Activated CD8-positive, alpha-beta memory T cell treated with anti-CD3 and anti-CD28 coated beads, Interleukin-2, amount 50 U/mL, for 4 hours (primary cell): ENCODE results near the gene TLDC2.
"Not testable (repeated sequence)": the region's sequence is repeated elsewhere in the genome, so short reads cannot be mapped to it uniquely, and the experiment has no call there.

Experiments
- DNase-seq: peaks from one replicate; pipeline ENCODE4 v3.0.0-alpha.2; 2020

TLDC2 gene

DNA sequence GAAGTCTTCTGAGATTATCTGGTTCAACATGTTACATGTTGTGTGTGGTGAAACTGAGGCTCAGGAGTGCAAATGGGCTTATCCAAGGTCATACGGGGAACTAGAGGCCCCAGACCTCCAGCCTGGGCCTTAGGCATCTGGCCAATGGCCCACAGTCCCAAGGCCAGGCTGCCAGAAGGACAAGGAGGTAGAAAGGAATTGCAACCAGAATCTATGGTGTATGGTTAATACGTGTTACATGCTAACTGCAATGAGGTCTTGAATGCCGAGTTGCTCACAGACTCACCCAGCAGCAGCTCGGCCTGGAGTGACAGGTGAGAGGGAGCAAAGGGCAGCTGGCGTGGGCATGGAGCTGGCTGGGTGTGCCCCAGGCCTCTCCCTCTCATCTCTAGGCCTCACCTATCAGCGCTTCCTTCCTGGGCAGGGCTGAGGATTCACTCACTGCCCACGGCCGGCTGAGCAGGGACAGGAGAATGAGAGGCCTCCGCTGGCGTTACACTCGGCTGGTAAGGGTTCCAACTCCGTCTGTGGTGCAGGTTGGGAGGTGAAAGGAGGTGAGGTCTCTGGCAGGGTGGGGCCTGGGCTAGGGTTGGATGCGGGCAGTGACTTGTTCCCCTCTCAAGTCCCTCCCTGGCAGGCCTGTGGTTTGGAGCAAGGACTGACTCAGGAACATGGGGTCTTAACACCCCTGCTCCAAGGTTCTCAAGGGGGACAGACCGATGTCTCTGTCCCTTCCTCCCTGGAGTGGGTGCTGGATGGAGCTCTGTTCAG, at the start of gene TLDC2:
Gene TLDC2 (plus strand): TSS at position 437 of the 771 bp plus-strand sequence. CDS start 37 bp downstream, at position 474.
- no peak for DNase-seq

DNA sequence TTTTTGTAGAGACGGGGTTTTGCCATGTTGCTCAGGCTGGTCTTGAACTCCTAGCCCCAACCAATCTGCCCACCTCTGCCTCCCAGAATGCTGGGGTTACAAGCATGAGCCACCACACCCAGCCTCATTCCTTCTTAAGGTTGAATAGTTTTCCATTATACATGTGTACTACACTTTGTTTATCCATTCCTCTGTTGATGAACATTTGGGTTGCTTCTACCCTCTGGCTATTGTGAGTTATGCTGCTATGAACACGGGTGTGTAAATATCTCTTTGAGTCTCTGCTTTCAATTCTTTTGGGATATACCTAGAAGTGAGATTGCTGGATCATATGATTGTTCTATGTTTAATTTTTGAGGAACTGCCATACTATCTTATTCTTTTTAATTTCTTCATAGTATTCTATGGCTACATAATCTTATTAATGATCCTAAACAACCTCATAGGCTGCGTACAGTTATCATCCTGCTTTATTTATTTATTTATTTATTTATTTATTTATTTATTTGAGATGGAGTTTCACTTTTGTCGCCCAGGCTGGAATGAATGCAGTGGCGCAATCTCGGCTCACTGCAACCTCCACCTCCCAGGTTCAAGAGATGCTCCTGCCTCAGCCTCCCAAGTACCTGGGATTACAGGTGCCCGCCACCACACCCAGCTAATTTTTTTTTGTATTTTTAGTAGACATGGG, 49.2 kb upstream of the TLDC2 start:
- DNase-seq: no peak

DNA sequence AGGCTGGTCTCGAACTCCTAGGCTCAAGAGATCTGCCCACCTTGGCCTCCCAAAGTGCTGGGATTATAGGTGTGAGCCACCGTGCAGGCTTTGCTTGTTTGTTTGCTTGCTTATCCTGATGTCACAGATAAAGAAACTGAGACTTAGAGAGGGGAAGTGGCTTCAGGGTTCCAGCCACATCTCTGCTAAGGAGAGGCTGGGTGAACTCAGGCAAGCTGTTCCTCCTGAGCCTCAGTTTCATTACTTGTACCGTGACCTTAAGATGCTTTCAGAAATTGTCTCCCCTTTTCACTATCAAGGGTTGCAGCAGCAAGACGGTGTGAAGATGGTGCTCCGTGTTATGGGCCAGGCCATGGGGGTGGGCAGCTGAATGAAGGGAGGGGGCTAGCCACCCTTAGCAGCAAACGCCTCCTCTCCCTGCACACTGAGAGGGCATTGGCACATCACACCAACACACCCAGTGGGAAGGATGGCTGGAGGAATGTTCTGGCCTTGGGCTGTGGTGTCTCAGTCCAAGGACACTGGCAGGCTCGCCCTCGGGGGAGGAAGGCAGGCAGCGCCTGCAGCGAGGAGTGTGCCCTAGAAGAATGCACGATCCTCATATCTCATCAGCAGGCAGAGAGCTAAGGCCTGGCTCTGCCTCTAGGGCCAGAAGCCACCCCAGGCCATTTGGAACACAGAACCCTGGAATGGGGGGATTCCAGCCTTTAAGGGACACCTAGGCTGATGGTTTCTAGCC, 48.2 kb upstream of the TLDC2 start:
- DNase-seq: no peak

DNA sequence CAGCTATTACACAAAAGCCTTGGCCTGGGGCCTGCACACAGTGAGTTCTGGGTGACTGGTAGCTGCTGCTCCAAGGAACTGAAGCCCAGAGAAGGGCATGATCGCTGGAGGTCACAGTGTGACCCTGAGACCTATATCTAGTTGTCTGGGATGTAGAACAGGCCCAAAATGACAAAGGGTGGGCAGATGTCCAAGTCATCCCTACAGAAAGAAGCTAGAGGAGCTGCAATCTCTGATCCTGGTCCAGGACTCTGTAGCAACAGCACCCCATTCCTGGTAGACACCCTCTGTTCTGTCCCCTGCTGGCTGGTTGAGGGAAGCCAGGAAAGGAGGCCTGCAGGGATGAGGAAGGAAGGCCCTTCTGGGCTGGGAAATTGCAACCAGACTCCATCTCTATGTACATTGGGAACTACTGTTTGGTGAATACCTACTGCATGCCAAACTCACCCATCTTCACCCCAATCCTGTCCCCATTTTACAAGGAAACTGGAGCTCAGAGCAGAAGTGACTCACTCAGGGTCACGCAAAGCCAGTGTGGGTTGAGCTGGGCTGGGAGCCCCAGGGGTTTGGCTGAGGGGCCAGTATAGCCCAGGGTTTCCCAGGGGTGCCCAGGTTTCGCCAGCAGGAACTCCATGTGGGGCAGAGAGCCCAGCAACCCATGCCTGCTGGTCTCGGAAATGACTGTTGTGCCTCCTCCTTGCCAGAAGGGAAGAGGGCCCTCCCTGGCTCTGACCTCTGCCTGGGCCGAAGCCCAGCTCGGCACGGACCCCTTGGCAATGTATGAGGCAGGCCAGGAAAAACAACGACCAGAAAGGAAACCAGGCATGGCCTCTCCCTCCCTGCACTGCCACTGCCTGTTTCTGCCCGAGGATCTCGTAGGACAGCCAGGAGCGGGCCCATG, 44.9 kb upstream of the TLDC2 start:
- DNase-seq: no peak

DNA sequence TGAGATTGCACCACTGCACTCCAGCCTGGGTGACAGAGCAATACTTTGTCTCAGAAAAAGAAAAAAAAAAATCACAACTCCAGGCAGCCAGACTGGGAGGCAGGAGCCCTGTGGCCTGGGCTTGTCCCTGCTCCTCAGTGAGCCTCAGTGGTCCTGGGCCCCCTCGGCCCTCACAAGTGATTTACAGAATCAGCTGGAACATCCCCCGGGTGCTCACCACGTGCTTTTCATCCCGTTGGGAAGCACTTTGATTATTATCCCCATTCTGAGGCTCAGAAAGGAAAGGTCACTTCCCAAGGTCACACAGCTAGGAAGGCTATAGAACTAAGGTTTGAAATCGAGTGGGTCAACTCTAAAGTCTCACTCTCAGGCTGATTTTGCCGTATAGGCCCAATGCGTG, 43.1 kb upstream of the TLDC2 start:
- no peak for DNase-seq

DNA sequence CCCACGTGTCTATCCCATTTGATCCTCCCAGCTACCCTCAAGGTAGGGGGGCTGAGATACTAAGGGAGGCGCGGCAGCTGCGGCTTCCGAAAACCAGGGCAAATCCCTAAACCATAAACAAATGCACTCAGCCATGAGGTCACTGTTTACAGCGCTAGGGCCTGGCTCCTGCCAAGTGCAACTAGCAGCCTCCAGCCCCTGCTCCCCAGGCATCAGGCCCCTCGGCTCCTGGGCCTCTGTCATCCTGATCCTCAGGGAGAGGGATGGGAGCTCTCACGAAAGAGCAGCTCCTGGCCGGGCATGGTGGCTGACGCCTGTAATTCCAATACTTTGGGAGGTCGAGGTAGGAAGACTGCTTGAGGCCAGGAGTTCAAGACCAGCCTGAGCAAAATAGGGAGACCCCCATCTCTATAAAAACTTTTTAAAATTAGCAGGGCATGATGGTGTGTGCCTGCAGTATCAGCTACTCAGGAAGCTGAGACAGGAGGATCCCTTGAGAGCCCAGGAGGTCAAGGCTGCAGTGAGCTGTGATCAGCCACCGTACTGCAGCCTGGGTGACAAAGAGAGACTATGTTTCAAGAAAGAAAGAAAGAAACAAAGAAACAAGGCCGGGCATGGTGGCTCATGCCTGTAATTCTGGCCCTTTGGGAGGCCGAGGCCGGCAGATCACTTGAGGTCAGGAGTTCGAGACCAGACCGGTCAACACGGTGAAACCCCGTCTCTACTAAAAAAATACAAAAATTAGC, 42.5 kb upstream of the TLDC2 start:
- no peak for DNase-seq

DNA sequence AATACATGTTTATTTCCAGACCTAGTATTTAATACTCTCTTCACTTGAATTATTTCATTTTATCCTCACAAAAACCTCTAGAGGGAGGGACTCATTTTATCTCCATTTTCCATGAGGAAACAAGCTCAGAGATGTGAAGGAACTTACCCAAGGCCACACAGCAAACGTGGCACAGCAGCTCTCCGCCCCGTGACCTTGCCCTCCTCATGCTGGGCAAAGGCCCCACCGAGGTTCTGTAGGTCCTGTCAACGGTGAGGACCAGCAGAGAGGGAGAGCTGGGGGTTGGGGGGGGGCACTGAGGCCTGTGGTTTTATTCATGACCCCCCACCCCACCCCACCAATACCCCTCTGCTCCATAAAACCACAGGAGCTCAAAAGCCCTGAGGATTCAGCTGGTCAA, 40.9 kb upstream of the TLDC2 start:
- DNase-seq: no peak

DNA sequence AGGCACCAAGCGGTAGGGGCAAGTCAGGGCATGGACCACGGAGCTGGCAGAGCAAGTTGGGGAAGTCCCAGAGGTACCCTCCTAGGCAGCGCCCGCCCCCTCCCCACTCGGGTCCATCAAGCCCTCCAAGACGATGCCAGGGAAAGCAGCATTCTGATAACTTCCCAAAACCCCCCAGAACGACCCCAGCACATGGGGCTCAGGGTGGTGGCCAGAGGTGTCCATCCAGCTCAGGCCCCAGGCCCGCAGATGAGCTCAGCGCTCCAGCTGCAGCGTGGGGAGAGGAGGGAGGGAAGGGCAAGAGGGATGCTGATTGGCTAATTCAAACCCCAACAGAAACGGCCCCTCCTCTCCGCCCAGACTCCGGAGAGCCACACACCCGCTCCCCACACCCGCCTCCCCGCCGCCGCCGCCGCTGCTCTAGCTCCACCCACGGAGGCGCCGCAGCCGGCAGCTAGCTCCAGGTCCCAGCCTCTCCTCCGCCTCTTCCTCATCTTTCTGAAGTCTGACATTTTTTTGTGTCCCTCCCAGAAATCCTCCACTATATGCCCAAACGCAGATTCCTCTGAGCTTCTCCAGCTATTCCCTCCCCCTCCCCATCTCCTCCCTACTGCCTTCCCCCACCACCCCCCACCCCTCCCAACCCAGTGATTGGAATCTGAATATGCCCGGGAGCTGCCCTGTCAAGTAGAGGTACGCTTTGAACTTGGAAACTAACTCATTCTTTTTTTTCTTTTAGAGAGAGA, 40.3 kb upstream of the TLDC2 start:
- peak; percentile 78 for DNase-seq

DNA sequence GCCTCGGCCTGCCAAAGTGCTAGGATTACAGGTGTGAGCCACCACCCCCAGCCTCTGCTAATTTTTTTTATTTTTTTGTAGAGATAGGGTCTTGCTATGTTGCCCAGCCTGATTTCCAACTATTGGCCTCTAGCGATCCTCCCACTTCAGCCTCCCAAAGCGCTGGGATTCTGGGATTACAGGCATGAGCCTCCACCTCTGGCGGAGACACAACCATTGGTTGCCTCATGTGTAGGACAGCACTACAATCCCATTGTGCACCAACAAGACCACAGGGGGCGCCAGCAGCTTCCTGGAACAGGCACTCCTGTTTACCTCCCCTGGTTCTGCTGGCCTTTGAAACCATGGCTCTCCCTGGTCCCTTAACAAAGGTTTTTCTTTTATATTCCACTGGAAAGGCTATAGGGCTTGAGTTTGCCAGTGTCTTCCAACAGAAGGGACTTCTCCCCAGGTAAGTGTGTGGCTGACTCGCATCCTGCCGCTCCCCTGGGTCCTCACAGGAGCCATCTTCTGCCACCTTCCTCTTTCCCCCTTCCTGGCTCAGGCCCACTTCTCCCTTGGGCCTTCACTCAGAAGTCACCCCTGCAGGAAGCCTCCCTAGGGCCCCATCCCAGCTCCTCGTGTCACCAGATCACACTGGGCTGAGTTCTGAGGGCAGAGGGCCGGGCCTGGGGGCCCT, 39.2 kb upstream of the TLDC2 start:
- DNase-seq: peak; percentile 27

DNA sequence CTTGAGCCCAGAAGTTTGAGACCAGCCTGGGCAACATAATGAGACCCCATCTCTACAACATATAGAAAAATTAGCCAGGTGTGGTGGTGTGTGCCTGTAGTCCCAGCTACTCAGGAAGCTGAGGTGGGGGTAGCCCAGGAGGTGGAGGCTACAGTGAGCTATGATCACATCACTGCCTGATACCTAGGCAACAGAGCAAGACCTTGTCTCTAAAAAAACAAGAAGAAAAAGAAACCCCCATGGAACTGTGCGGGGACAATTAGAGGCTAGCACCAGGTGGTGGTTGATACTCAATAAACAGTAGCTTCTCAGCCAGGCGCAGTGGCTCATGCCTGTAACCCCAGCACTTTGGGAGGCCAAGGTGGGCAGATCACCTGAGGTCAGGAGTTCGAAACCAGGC, 37.6 kb upstream of the TLDC2 start:
- DNase-seq: not testable (repeated sequence)

DNA sequence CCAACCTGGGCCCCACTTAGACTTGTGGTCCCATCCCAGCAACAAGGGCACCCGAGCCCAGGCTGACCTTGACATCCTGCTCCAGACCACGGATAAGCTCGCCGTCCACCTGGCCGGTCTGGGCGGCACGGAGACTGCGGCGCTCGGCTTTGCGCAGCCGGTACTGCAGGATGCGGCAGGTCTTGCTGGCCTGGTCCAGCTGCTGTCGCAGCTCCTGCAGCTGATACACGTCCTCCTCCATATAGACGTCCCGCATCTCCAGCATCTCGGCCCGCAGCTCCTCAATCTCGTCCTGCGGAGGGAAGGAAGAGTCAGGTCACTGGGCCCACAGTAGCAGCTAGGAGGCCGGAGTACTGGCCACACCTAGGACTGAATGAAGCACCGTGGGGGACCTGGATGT, 36.8 kb upstream of the TLDC2 start:
- no peak for DNase-seq

DNA sequence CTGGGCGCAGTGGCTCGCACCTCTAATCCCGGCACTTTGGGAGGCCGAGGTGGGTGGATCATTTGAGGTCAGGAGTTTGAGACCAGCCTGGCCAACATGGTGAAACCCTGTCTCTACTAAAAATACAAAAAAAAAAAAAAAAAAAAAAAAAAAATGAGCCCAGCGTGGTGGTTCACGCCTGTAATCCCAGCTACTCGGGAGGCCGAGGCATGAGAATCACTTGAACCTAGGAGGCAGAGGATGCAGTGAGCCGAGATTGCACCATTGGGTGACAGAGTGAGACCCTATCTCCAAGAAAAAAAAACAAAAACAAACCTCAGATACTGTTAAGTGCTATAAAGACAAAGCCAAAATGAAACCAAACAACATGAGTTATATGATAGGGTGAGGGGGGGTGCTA, 34.9 kb upstream of the TLDC2 start:
- not testable (repeated sequence) for DNase-seq

DNA sequence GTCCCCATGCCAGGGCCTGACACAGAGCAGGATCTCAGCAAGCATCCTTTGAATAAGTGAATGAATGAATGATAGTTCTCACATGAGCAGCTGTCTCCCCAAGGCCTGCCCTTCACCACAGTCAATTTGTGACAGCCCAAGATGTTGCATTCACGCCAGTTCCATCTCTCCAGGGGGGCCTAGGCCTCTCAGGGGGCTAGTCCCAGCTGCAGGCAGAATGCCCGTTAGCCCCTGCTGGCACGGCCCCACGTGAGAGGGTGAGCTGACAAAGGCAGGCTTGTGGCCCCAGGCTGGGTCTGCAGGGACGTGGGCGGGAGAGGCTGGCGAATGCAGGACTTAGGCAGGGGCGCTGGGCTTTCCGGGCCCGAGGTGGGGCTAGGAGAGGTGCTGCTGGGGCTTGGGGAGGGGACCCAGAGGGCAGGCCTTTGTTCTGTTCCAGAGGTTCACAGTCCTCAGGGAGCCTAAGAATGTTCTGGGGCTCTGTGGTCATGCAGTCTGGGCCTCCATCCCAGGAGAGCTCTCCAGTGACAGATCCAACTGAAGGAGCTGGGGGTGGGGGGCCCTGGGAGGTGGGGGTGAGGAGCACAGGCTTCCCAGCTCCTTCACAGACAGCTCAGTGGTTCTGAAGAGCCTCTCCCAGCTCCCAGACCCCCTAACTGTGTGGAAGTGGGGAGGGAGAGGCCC, 30.5 kb upstream of the TLDC2 start:
- DNase-seq: no peak

DNA sequence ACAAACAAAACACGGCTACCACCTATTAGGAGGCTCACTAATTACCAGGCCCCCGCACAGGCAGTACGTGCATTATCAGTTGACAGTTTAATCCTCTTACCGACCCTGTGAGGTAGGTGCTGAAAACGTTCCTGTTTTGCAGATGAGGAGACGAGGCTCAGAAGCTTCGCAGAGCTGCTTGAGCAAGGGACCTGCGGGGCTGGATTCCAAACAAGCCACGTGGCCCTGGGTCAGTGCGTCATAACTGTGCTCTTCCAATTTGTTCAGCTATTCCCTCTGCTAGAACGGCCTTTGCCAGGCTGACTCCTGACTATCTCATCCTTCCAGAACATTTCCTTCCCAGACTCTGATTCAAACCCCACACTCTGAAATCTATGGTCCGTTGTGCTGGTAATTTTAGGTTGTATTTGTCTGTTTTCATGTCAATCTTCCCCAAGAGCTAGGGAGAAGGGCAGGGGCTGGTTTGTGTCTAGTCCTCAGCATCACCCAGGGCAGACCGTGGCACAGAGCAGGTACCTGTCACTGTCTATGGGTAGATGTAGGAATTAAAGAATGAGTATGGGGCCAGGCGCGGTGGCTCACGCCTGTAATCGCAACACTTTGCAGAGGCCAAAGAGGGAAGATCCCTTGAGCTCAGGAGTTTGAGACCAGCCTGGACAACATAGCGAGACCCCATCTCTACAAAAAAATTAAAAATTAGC, 28.8 kb upstream of the TLDC2 start:
- no peak for DNase-seq

DNA sequence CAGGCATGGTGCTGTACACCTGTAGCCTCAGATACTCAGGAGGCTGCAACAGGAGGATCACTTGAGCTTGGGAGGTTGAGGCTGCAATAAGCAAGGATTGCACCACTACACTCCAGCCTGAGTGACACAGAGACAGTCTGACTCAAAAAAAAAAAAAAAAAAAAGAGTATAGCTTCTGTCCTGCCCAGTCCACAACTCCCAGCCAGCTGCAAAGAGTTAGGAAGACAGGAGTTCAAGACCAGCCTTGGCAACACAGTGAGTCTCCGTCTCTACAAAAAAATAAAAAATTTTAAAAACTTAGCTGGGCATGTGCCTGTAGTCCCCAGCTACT, 28.3 kb upstream of the TLDC2 start:
- DNase-seq: no peak

DNA sequence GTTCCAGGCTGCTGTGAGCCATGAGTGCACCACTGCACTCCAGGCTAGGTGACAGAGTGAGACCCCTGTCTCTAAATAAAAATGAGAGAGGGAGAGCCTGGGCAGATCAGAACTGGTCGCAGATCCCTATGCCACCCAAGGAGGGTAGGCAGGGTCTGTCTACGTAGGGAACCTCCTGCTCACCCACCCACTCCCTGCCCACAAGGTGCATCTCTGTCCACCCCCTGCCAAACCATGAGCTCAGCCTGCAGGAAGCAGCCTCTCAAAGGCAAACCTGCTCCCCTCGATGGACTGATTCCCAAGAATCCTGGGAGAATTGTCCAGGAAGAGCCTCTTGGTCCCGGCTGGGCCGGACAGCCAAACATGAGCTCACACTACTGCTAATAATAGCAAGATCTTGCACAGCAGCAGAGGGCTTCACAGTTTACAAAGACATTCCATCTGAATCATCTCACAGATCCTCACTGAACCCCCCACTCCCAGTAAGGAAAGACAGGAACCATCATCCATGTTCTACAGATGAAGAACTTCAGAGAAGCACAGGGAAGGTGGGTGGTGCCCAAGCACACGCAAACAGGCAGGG, 27.8 kb upstream of the TLDC2 start:
- DNase-seq: no peak

DNA sequence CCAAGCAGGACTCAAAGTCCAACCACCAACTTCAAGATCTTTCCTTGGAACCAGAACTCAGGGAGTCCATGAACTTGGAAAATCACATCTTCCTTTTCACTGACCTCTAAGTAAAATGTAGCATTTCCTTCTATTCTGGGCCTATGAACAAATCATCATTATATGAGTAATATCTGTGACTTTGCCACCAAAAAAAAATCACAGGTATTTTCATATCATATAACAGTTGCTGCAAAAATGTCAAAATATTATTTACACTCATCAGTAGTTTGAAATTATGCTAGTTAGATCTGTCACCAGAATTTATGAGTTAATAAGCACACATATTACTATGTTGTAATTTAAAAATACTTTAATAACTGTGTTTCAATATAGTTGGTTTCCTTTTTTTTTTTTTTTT, 27.3 kb upstream of the TLDC2 start:
- no peak for DNase-seq

DNA sequence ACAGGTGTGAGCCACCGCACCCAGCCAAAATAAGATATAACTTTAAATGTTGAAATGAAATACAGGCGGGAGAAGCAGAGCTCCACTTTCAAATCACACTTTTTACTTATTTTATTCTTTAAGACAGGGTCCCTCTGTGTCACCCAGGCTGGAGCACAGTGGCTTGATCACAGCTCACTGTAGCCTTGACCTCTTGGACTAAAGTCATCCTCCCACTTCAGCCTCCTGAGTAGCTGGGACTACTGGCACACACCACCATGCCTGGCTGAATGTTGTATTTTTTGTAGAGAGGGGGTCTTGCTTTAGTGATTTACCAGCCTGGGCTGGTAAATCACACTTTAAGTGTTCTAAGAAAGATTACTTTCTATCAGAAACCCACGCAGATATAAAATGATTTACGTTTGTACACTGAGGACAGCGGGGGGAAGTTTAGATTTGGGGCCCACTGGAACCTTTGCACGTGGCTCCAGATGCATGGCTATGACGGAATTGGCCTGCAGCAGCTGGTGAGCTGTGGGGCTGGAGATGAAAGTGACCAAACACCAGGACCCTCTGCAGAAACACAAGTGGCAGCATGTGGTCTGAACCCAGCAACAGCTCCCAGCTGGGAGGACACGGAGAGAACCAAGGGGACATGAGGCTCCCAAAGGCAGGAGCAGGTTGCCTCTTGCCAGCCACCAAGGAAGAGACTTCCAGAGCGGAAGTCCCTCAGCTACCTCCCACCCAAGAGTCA, 26.4 kb upstream of the TLDC2 start:
- no peak for DNase-seq
